Measurements from ENCODE around the gene ALDOC. TPM values are rescaled to one million over a fixed set of nuclear protein-coding genes. Genes with fewer than 3 reads are reported as not detected.

The ALDOC gene
- total RNA-seq, 1 experiment from 2014 or later = 64.2 TPM

- no peak for DNase-seq (ENCODE audit: low read depth)
These were observed 44.4 kb downstream of the ALDOC start for GRCh38 chr17:28532050-28532960.

GRCh38 chr17:28530926-28531325 lies 45.8 kb downstream of the ALDOC start:
- DNase-seq (ENCODE audit: low read depth) = no peak

- DNase-seq (ENCODE audit: low read depth) = no peak
These were observed 46.4 kb downstream of the ALDOC start for GRCh38 chr17:28530250-28530649.

GRCh38 chr17:28529013-28529400 lies 47.7 kb downstream of the ALDOC start:
- DNase-seq (ENCODE audit: low read depth) = no peak

GRCh38 chr17:28528327-28529012 lies 48.2 kb downstream of the ALDOC start:
- peak; percentile 17 for DNase-seq (ENCODE audit: low read depth)

GRCh38 chr17:28527859-28528258 lies 48.8 kb downstream of the ALDOC start:
- DNase-seq (ENCODE audit: low read depth) = no peak

- no peak for DNase-seq (ENCODE audit: low read depth)
These were observed 49.5 kb downstream of the ALDOC start for GRCh38 chr17:28527181-28527681.

- no peak for DNase-seq (ENCODE audit: low read depth)
These were observed 50.3 kb downstream of the ALDOC start for GRCh38 chr17:28526381-28526780.

GRCh38 chr17:28524476-28525424 lies 51.9 kb downstream of the ALDOC start:
- DNase-seq (ENCODE audit: low read depth) = no peak

GRCh38 chr17:28523876-28524275 lies 52.8 kb downstream of the ALDOC start:
- no peak for DNase-seq (ENCODE audit: low read depth)

GRCh38 chr17:28523186-28523585 lies 53.5 kb downstream of the ALDOC start:
- no peak for DNase-seq (ENCODE audit: low read depth)

Other genes starting within 250 kb of the ALDOC start
- gene IFT20, start 241.4 kb downstream of the ALDOC start, total RNA-seq (2014; rRNA removed; shearing (Covaris generic)) = 47.7 and 51.9 TPM in 2 replicates
- gene TNFAIP1, start 241.1 kb downstream of the ALDOC start, total RNA-seq (2014; rRNA removed; shearing (Covaris generic)) = 25.7 and 30.5 TPM in 2 replicates
- 79.6 and 91.8 TPM in 2 replicates for gene POLDIP2, start 219.4 kb downstream of the ALDOC start, total RNA-seq (2014; rRNA removed; shearing (Covaris generic))
- gene SEBOX, start 211.7 kb downstream of the ALDOC start, total RNA-seq (2014; rRNA removed; shearing (Covaris generic)) = not detected in 2 replicates
- 0.10 and 0.60 TPM in 2 replicates for gene VTN, start 206.6 kb downstream of the ALDOC start, total RNA-seq (2014; rRNA removed; shearing (Covaris generic))
- 6.9 and 9.0 TPM in 2 replicates for gene SARM1, start 205.2 kb downstream of the ALDOC start, total RNA-seq (2014; rRNA removed; shearing (Covaris generic))
- gene SLC46A1, start 170.7 kb downstream of the ALDOC start, total RNA-seq (2014; rRNA removed; shearing (Covaris generic)) = 1.4 and 2.1 TPM in 2 replicates
- gene SLC13A2, start 103.3 kb downstream of the ALDOC start, total RNA-seq (2014; rRNA removed; shearing (Covaris generic)) = not detected in 2 replicates
- gene FOXN1, start 70.5 kb downstream of the ALDOC start, total RNA-seq (2014; rRNA removed; shearing (Covaris generic)) = not detected in 2 replicates
- 21.7 and 24.7 TPM in 2 replicates for gene UNC119, start 24.3 kb downstream of the ALDOC start, total RNA-seq (2014; rRNA removed; shearing (Covaris generic))
- gene PIGS, start 5.4 kb downstream of the ALDOC start, total RNA-seq (2014; rRNA removed; shearing (Covaris generic)) = 55.5 and 58.8 TPM in 2 replicates
- gene SPAG5, start 22.1 kb upstream of the ALDOC start, total RNA-seq (2014; rRNA removed; shearing (Covaris generic)) = 84.1 and 90.9 TPM in 2 replicates
- 2.9 and 3.5 TPM in 2 replicates for gene RSKR, start 37.3 kb upstream of the ALDOC start, total RNA-seq (2014; rRNA removed; shearing (Covaris generic))
- gene BLTP2, start 68.3 kb upstream of the ALDOC start, total RNA-seq (2014; rRNA removed; shearing (Covaris generic)) = 58.4 and 72.6 TPM in 2 replicates
- gene SDF2, start 85.0 kb upstream of the ALDOC start, total RNA-seq (2014; rRNA removed; shearing (Covaris generic)) = 71.9 and 76.1 TPM in 2 replicates
- 15.1 and 16.5 TPM in 2 replicates for gene SUPT6H, start 85.3 kb upstream of the ALDOC start, total RNA-seq (2014; rRNA removed; shearing (Covaris generic))
- 1.1 and 1.3 TPM in 2 replicates for gene PROCA1, start 135.0 kb upstream of the ALDOC start, total RNA-seq (2014; rRNA removed; shearing (Covaris generic))
- 176 and 202 TPM in 2 replicates for gene RAB34, start 141.0 kb upstream of the ALDOC start, total RNA-seq (2014; rRNA removed; shearing (Covaris generic))
- 632 and 764 TPM in 2 replicates for gene RPL23A, start 143.1 kb upstream of the ALDOC start, total RNA-seq (2014; rRNA removed; shearing (Covaris generic))
- 3.2 and 8.7 TPM in 2 replicates for gene TLCD1, start 149.3 kb upstream of the ALDOC start, total RNA-seq (2014; rRNA removed; shearing (Covaris generic))
- 0.24 and 0.68 TPM in 2 replicates for gene NEK8, start 151.9 kb upstream of the ALDOC start, total RNA-seq (2014; rRNA removed; shearing (Covaris generic))
- 21.2 and 25.5 TPM in 2 replicates for gene TRAF4, start 167.1 kb upstream of the ALDOC start, total RNA-seq (2014; rRNA removed; shearing (Covaris generic))